Measurements from ENCODE around the gene PRSS33.

DNA sequence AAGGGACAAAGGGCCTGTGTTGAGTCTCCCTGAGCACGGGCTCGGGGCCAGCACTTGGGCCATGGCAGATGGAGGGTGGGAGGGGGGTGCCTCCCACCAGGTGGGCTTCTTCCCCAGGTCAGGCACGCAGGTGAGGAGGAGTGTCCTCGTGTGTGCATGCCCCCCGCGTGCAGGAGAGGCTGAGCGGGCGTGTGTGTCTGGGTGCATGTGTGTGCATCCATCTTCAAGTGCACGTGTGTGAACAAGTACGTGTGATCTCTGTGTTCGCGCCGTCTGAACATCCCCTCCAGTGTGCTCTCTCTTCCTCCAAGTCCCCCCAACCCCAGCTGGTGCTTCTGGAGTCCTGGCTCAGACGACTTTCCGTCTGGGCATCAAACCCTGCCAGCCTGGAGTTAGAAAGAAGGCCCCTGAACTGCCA lies 40.0 kb upstream of the PRSS33 start:
- TF ChIP-seq, protein P1, sequence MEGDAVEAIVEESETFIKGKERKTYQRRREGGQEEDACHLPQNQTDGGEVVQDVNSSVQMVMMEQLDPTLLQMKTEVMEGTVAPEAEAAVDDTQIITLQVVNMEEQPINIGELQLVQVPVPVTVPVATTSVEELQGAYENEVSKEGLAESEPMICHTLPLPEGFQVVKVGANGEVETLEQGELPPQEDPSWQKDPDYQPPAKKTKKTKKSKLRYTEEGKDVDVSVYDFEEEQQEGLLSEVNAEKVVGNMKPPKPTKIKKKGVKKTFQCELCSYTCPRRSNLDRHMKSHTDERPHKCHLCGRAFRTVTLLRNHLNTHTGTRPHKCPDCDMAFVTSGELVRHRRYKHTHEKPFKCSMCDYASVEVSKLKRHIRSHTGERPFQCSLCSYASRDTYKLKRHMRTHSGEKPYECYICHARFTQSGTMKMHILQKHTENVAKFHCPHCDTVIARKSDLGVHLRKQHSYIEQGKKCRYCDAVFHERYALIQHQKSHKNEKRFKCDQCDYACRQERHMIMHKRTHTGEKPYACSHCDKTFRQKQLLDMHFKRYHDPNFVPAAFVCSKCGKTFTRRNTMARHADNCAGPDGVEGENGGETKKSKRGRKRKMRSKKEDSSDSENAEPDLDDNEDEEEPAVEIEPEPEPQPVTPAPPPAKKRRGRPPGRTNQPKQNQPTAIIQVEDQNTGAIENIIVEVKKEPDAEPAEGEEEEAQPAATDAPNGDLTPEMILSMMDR (IDR thresholded peaks at IDR 0.05): no peak
- TF ChIP-seq POLR2AphosphoS5 (IDR thresholded peaks at IDR 0.05): no peak
- TF ChIP-seq POLR2A (IDR thresholded peaks at IDR 0.05): no peak
- TF ChIP-seq EP300 (IDR thresholded peaks at IDR 0.05): no peak
